LNCAP (cell line): Measurements from ENCODE around the gene POLN.

Source experiments
- CTCF ChIP-seq: fragments of 450-650 bp; IDR thresholded peaks from 2 replicates; pipeline ENCODE4 v1.5.1; 2017; ENCODE audit warnings: mild to moderate bottlenecking

POLN gene

GRCh38 chr4:2102045-2102883, 139.7 kb downstream of the POLN start:
- no peak for TF ChIP-seq CTCF

- TF ChIP-seq CTCF = no peak
These were observed 140.4 kb downstream of the POLN start for GRCh38 chr4:2101346-2102044.

GRCh38 chr4:2096073-2096609, 145.8 kb downstream of the POLN start:
- TF ChIP-seq CTCF = no peak

- no peak for TF ChIP-seq CTCF
These were observed 146.5 kb downstream of the POLN start for GRCh38 chr4:2095236-2096072.

- TF ChIP-seq CTCF = no peak
These were observed 147.4 kb downstream of the POLN start for GRCh38 chr4:2094545-2094944.

DNA sequence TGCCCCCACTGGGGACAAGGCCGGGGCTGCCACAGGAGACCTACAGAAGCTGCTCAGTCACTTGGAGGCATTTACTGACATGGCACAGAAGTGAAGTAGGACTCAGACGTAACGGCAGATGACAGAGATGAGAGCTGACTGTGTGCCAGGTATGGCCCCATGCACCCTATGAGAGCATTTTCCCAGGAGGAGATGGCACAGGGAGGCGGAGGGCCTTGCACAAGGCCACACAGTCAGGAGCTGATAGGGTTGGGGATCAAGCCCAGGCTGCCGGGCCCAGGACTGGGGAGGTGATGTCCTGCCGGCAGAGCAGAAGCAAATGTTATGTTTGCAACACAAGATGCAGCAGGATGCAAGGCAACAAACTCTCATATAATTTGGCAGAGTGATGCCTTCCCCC, 148.7 kb downstream of the POLN start:
- no peak for TF ChIP-seq CTCF

GRCh38 chr4:2092669-2093053, 149.3 kb downstream of the POLN start:
- no peak for TF ChIP-seq CTCF
